H1 (cell line): ENCODE measurements around the gene NOB1.

ENCODE experiments used
- POLR2A ChIP-seq, 2 experiments: IDR thresholded peaks; 1 replicate in 1 of 2; 2 replicates in 1 of 2; pipeline ENCODE4 v1.6.1; 2011; ENCODE audit warnings: low read depth in 2 of 2, low read length in 2 of 2, mild to moderate bottlenecking in 2 of 2; ENCODE audit errors: control extremely low read depth in 1 of 2
- RXRA ChIP-seq: IDR thresholded peaks from 2 replicates; pipeline ENCODE4 v1.6.1; 2011; ENCODE audit warnings: low read depth, mild to moderate bottlenecking, low read length, moderate library complexity; ENCODE audit not compliant: insufficient read depth
- TF ChIP-seq, protein P1 (sequence below), 3 experiments: IDR thresholded peaks; 1 replicate in 2 of 3; 2 replicates in 1 of 3; pipeline versions ENCODE4 v1.5.1 to v1.6.1; 2011; ENCODE audit warnings: low read length in 3 of 3, mild to moderate bottlenecking in 3 of 3, inconsistent platforms in 2 of 3, low read depth in 1 of 3, moderate library complexity in 1 of 3; ENCODE audit not compliant: insufficient read depth in 1 of 3; ENCODE audit errors: control extremely low read depth in 1 of 3

DNA sequence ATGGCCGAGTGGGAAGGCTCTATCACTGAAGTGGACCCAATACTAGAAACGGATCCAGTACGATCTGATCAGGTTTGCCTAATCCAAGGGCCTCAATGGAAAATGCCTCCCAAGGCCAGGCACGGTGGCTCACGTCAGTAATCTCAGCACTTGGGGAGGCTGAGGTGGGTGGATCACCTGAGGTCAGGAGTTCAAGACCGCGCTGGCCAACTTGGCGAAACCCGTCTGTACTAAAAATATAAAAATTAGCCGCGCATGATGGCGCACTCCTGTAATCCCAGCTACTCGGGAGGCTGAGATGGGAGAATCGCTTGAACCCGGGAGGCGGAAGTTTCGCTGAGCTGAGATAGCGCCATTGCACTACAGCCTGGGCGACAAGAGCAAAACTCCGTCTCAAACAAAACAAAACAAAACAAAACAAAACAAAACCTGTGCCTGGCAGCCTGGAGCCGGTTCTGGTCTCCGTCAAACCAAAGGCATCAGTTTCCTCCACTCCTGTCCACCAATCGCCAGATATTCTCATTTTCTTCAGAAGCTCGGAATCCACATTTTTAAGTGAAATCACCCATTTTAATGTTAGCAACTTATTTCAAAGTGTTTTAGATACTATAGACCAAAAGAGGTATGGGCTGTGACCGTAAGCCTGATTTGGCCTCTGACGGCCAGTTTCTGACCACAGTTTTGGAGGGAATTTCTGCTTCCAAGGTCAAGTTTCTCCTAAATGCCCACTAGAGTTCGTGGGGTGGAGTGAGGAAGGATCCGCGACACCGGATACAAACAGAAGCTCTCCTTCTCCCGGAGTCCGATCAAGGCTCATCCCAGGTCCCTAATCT is 29.0 kb downstream of the NOB1 start:
- no peak for TF ChIP-seq POLR2A (IDR thresholded peaks at IDR 0.05; ENCODE audit: control extremely low read depth in 1 of 2, low read depth in 2 of 2, low read length in 2 of 2)
- TF ChIP-seq, protein P1, sequence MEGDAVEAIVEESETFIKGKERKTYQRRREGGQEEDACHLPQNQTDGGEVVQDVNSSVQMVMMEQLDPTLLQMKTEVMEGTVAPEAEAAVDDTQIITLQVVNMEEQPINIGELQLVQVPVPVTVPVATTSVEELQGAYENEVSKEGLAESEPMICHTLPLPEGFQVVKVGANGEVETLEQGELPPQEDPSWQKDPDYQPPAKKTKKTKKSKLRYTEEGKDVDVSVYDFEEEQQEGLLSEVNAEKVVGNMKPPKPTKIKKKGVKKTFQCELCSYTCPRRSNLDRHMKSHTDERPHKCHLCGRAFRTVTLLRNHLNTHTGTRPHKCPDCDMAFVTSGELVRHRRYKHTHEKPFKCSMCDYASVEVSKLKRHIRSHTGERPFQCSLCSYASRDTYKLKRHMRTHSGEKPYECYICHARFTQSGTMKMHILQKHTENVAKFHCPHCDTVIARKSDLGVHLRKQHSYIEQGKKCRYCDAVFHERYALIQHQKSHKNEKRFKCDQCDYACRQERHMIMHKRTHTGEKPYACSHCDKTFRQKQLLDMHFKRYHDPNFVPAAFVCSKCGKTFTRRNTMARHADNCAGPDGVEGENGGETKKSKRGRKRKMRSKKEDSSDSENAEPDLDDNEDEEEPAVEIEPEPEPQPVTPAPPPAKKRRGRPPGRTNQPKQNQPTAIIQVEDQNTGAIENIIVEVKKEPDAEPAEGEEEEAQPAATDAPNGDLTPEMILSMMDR (IDR thresholded peaks at IDR 0.05; ENCODE audit: control extremely low read depth in 1 of 3, insufficient read depth in 1 of 3, low read depth in 1 of 3, low read length in 3 of 3) = no peak
- no peak for TF ChIP-seq RXRA
